ENCODE measurements around the gene SEPTIN5. TPM values are rescaled to one million over a fixed set of nuclear protein-coding genes. Genes with fewer than 3 reads are reported as not detected.

SEPTIN5 gene
- total RNA-seq, 1 experiment from 2014 or later, result 22.4 TPM

GRCh38 chr22:19761725-19762567, 47.6 kb downstream of the SEPTIN5 start:
- no peaks in the 10 kb centered on the region for H3K9me3 Mint-ChIP-seq
- CTCF ChIA-PET, result interaction anchor here (1.3 to 5.4 kb wide), 7 partner anchors 7 to 201 kb away, joined by 3 to 44 read pairs (median 7); partner anchors contain the start of gene GP1BB
- POLR2A ChIA-PET, result interaction anchor here (0.6 kb wide), 1 partner anchor 197 kb away, joined by 3 read pairs; no protein-coding TSS in a partner anchor

DNA sequence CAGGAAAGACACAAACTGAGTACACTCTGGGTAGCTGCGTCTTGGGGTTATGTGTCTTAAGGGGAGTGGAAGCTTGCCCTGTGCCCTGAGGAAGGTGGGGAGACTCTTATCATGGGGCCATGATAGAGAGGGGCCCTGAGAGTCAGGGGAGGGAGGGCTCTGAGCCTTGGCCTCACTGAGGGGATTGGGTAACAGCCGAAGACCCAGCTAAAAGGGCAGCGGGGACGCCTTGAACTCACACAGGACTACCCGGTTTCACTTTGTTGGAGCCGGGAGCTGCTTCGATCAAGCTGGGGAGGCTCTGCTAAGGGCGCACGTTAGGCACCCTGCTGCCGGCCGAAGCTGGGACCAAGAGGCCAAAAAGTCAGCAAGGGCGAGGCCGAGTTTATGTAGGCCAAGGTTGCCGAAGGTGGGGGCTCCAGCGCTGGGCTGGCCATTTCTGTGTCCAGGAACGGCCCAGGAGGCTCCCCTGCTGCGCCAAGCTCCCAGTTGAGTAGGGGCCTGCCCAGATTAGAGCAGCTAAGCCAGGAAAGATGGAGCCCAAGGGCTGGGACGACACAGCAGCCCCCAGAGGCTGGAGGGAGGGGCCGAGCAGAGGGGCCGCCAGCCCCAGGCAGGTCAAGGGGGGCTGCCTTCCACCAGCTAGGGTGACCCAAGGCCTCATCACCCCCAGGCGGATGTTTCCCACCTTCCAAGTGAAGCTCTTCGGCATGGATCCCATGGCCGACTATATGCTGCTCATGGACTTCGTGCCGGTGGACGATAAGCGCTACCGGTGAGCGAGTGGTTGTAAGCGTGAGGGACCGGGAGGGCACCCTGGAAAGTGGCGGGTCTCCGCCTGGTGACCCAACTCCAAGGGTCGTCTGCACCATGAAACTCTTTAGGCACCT, 48.5 kb downstream of the SEPTIN5 start:
- POLR2A ChIA-PET, result interaction anchor here (0.6 kb wide), 1 partner anchor 196 kb away, joined by 3 read pairs; no protein-coding TSS in a partner anchor
- Mint-ChIP-seq H3K27me3 (ENCODE audit: low read depth) (peaks cover 85% of the 10 kb centered on the region), H3K36me3 (no peaks in the 10 kb centered on the region), H3K27ac (peak overlapping the region; percentile 2; the same call in 1 of the 2 replicates), H3K4me1 (peaks cover 37% of the 10 kb centered on the region), H3K4me3 (peak overlapping the region; percentile 70), H3K9me3 (no peaks in the 10 kb centered on the region)
- peak; percentile 33 for DNase-seq (ENCODE audit: low spot score)
- no peak for ATAC-seq
- CTCF ChIA-PET, result interaction anchor here (0.5 to 5.4 kb wide), 9 partner anchors 8 to 813 kb away, joined by 3 to 44 read pairs (median 7); partner anchors contain the start of gene GP1BB
- TF ChIP-seq, protein P1, sequence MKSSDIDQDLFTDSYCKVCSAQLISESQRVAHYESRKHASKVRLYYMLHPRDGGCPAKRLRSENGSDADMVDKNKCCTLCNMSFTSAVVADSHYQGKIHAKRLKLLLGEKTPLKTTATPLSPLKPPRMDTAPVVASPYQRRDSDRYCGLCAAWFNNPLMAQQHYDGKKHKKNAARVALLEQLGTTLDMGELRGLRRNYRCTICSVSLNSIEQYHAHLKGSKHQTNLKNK (CRISPR knock-in tag; IDR thresholded peaks at IDR 0.05), result no peak
- TF ChIP-seq JUN (CRISPR knock-in tag; IDR thresholded peaks at IDR 0.05), result no peak
- TF ChIP-seq SMAD3 (CRISPR knock-in tag; IDR thresholded peaks at IDR 0.05; ENCODE audit: borderline replicate concordance), result no peak
- TF ChIP-seq KAT7 (CRISPR knock-in tag; IDR thresholded peaks at IDR 0.05; ENCODE audit: borderline replicate concordance), result no peak
- no peak for TF ChIP-seq NFYB (CRISPR knock-in tag; conservative IDR thresholded peaks at IDR 0.05; ENCODE audit: low read depth)
- TF ChIP-seq, protein P2, sequence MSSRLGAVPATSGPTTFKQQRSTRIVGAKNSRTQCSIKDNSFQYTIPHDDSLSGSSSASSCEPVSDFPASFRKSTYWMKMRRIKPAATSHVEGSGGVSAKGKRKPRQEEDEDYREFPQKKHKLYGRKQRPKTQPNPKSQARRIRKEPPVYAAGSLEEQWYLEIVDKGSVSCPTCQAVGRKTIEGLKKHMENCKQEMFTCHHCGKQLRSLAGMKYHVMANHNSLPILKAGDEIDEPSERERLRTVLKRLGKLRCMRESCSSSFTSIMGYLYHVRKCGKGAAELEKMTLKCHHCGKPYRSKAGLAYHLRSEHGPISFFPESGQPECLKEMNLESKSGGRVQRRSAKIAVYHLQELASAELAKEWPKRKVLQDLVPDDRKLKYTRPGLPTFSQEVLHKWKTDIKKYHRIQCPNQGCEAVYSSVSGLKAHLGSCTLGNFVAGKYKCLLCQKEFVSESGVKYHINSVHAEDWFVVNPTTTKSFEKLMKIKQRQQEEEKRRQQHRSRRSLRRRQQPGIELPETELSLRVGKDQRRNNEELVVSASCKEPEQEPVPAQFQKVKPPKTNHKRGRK (CRISPR knock-in tag; IDR thresholded peaks at IDR 0.05; ENCODE audit: borderline replicate concordance), result no peak
- TF ChIP-seq ZNF121 (CRISPR knock-in tag; IDR thresholded peaks at IDR 0.05), result no peak
- TF ChIP-seq CDX4 (CRISPR knock-in tag; IDR thresholded peaks at IDR 0.05; ENCODE audit: borderline replicate concordance), result no peak
- TF ChIP-seq HMGA2 (CRISPR knock-in tag; IDR thresholded peaks at IDR 0.05), result no peak

More at GRCh38 chr22:19761725-19762567, 47.6 kb downstream of the SEPTIN5 start:
- Mint-ChIP-seq H3K27me3 (ENCODE audit: low read depth) (peaks cover 85% of the 10 kb centered on the region), H3K4me3 (peak overlapping the region; percentile 70), H3K36me3 (no peaks in the 10 kb centered on the region), H3K4me1 (peaks cover 40% of the 10 kb centered on the region), H3K27ac (peak overlapping the region; percentile 72)
- DNase-seq (ENCODE audit: low spot score) (peak; percentile 37), ATAC-seq (no peak)
- TF ChIP-seq SMAD3 (CRISPR knock-in tag; IDR thresholded peaks at IDR 0.05; ENCODE audit: borderline replicate concordance), result no peak
- TF ChIP-seq ZNF317 (CRISPR knock-in tag; IDR thresholded peaks at IDR 0.05; ENCODE audit: borderline replicate concordance, low read depth), result no peak
- TF ChIP-seq CBFB (CRISPR knock-in tag; IDR thresholded peaks at IDR 0.05; ENCODE audit: low read depth), result no peak
- no peak for TF ChIP-seq NR3C1 (CRISPR knock-in tag; conservative IDR thresholded peaks at IDR 0.05; ENCODE audit: low read depth)
- TF ChIP-seq GRHL2 (CRISPR knock-in tag; IDR thresholded peaks at IDR 0.05; ENCODE audit: insufficient replicate concordance, severe bottlenecking), result no peak
- TF ChIP-seq, protein P3, sequence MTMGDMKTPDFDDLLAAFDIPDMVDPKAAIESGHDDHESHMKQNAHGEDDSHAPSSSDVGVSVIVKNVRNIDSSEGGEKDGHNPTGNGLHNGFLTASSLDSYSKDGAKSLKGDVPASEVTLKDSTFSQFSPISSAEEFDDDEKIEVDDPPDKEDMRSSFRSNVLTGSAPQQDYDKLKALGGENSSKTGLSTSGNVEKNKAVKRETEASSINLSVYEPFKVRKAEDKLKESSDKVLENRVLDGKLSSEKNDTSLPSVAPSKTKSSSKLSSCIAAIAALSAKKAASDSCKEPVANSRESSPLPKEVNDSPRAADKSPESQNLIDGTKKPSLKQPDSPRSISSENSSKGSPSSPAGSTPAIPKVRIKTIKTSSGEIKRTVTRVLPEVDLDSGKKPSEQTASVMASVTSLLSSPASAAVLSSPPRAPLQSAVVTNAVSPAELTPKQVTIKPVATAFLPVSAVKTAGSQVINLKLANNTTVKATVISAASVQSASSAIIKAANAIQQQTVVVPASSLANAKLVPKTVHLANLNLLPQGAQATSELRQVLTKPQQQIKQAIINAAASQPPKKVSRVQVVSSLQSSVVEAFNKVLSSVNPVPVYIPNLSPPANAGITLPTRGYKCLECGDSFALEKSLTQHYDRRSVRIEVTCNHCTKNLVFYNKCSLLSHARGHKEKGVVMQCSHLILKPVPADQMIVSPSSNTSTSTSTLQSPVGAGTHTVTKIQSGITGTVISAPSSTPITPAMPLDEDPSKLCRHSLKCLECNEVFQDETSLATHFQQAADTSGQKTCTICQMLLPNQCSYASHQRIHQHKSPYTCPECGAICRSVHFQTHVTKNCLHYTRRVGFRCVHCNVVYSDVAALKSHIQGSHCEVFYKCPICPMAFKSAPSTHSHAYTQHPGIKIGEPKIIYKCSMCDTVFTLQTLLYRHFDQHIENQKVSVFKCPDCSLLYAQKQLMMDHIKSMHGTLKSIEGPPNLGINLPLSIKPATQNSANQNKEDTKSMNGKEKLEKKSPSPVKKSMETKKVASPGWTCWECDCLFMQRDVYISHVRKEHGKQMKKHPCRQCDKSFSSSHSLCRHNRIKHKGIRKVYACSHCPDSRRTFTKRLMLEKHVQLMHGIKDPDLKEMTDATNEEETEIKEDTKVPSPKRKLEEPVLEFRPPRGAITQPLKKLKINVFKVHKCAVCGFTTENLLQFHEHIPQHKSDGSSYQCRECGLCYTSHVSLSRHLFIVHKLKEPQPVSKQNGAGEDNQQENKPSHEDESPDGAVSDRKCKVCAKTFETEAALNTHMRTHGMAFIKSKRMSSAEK (CRISPR knock-in tag; IDR thresholded peaks at IDR 0.05; ENCODE audit: borderline replicate concordance), result no peak
- TF ChIP-seq ZNF138 (CRISPR knock-in tag; conservative IDR thresholded peaks at IDR 0.05), result no peak
- TF ChIP-seq, protein P4, sequence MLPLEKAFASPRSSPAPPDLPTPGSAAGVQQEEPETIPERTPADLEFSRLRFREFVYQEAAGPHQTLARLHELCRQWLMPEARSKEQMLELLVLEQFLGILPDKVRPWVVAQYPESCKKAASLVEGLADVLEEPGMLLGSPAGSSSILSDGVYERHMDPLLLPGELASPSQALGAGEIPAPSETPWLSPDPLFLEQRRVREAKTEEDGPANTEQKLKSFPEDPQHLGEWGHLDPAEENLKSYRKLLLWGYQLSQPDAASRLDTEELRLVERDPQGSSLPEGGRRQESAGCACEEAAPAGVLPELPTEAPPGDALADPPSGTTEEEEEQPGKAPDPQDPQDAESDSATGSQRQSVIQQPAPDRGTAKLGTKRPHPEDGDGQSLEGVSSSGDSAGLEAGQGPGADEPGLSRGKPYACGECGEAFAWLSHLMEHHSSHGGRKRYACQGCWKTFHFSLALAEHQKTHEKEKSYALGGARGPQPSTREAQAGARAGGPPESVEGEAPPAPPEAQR (CRISPR knock-in tag; IDR thresholded peaks at IDR 0.05), result no peak
- TF ChIP-seq, protein P5, sequence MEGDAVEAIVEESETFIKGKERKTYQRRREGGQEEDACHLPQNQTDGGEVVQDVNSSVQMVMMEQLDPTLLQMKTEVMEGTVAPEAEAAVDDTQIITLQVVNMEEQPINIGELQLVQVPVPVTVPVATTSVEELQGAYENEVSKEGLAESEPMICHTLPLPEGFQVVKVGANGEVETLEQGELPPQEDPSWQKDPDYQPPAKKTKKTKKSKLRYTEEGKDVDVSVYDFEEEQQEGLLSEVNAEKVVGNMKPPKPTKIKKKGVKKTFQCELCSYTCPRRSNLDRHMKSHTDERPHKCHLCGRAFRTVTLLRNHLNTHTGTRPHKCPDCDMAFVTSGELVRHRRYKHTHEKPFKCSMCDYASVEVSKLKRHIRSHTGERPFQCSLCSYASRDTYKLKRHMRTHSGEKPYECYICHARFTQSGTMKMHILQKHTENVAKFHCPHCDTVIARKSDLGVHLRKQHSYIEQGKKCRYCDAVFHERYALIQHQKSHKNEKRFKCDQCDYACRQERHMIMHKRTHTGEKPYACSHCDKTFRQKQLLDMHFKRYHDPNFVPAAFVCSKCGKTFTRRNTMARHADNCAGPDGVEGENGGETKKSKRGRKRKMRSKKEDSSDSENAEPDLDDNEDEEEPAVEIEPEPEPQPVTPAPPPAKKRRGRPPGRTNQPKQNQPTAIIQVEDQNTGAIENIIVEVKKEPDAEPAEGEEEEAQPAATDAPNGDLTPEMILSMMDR (IDR thresholded peaks at IDR 0.05), result no peak
- no peak for TF ChIP-seq RORB (CRISPR knock-in tag; IDR thresholded peaks at IDR 0.05)

All from WTC11 (cell line).